GM12865 (cell line): ENCODE data around the gene SP6.

Source experiments
- DNase-seq: peaks from one replicate; pipeline ENCODE4 v3.0.0; 2010; ENCODE audit warnings: low read depth
- H3K4me3 ChIP-seq: 2 replicates; pipeline ENCODE4 v1.5.1; 2011; ENCODE audit warnings: mild to moderate bottlenecking, low read depth, low read length, control low read depth
- CTCF ChIP-seq: IDR thresholded peaks from 2 replicates; pipeline ENCODE4 v1.5.1; 2011; ENCODE audit warnings: low read length, control low read depth, low read depth, inconsistent platforms; ENCODE audit not compliant: insufficient read depth; ENCODE audit errors: missing control alignments

Gene SP6

GRCh38 chr17:47884427-47884740, 33.4 kb upstream of the SP6 start:
- no peak for DNase-seq
- no peak for TF ChIP-seq CTCF
- no peak overlapping the region for H3K4me3 ChIP-seq

- TF ChIP-seq CTCF, result no peak
- H3K4me3 ChIP-seq, result no peak overlapping the region
- no peak for DNase-seq
Observed at GRCh38 chr17:47883589-47884426, 32.8 kb upstream of the SP6 start.

GRCh38 chr17:47882695-47883588, 32.0 kb upstream of the SP6 start:
- H3K4me3 ChIP-seq, result no peak overlapping the region
- DNase-seq, result no peak
- TF ChIP-seq CTCF, result no peak

- H3K4me3 ChIP-seq, result no peak overlapping the region
Observed at GRCh38 chr17:47882247-47882646, 31.3 kb upstream of the SP6 start.

GRCh38 chr17:47879776-47880454, 29.0 kb upstream of the SP6 start:
- DNase-seq, result no peak
- no peak overlapping the region for H3K4me3 ChIP-seq
- no peak for TF ChIP-seq CTCF

More at GRCh38 chr17:47882247-47882646, 31.3 kb upstream of the SP6 start:
- TF ChIP-seq CTCF, result no peak
- no peak for DNase-seq

- no peak for DNase-seq
- no peak overlapping the region for H3K4me3 ChIP-seq
- no peak for TF ChIP-seq CTCF
Observed at GRCh38 chr17:47879028-47879585, 28.1 kb upstream of the SP6 start.
